Ovary (tissue), 9 donors: ENCODE data around the gene PPP1R18. TPM values are rescaled to one million over a fixed set of nuclear protein-coding genes. Genes with fewer than 3 reads are reported as not detected.
"Not testable (repeated sequence)": the region's sequence is repeated elsewhere in the genome, so short reads cannot be mapped to it uniquely, and the experiment has no call there.

Experiments
- DNase-seq, 5 donors: peaks; one replicate each; pipeline ENCODE4 v3.0.0-alpha.2; 2019 to 2020
- H3K27ac ChIP-seq, 2 donors: fragments of 200-600 bp; one replicate each; pipeline versions ENCODE4 v1.5.1 to v1.8.0; 2019 to 2022
- H3K27me3 ChIP-seq: fragments of 200-600 bp; one replicate; pipeline ENCODE4 v1.8.0; 2022
- H3K36me3 ChIP-seq: fragments of 200-600 bp; sonication (generic); one replicate; pipeline ENCODE4 v1.5.1; 2019
- H3K4me1 ChIP-seq: one replicate; pipeline ENCODE4 v1.8.1; 2013; ENCODE audit warnings: mild to moderate bottlenecking, moderate library complexity; ENCODE audit not compliant: insufficient read depth
- H3K4me3 ChIP-seq: fragments of 200-600 bp; sonication (generic); one replicate; pipeline ENCODE4 v1.5.1; 2017
- H3K9me3 ChIP-seq, 2 donors: fragments of 200-600 bp in 1 of 2; sonication (generic) in 1 of 2; one replicate each; pipeline versions ENCODE4 v1.5.1 to v1.8.1; 2013 to 2019; ENCODE audit warnings: mild to moderate bottlenecking in 1 of 2, moderate library complexity in 1 of 2
- CTCF ChIP-seq, 3 donors: fragments of 450-650 bp in 2 of 3; fragments of 200-600 bp in 1 of 3; IDR thresholded peaks; one replicate each; pipeline versions ENCODE4 v1.5.1 to v1.8.0; 2016 to 2022; ENCODE audit warnings: antibody characterized with exemption in 3 of 3, mild to moderate bottlenecking in 1 of 3
- EP300 ChIP-seq: sonication (generic); formaldehyde crosslinking; IDR thresholded peaks from one replicate; pipeline ENCODE4 v1.6.1; 2017; ENCODE audit warnings: antibody characterized with exemption
- POLR2A ChIP-seq: fragments of 450-650 bp; IDR thresholded peaks from one replicate; pipeline ENCODE4 v1.6.1; 2017; ENCODE audit warnings: antibody characterized with exemption, mild to moderate bottlenecking, moderate library complexity
- WGBS, 3 donors: extraction: QIAGEN DNeasy Blood & Tissue Kit in 1 of 3; methylation state at CpG; one replicate each; pipeline versions ENCODE4 v1.1.5 to v1.1.7; 2013 to 2017; 5-methylcytosine and 5-hydroxymethylcytosine counted together
- intact Hi-C, 4 donors: fragments of 100-400 bp; cut with DNase I; formaldehyde crosslinking; loops; one replicate each; pipeline versions ENCODE4 v1.11.0 to v1.15.1; 2022 to 2023
- polyA plus RNA-seq, 2 donors: library from polyadenylated mRNA; stranded (reverse); fragments of 200-250 nt in 1 of 2; fragments of 350-450 nt in 1 of 2; fragmentation: Illumina TruSeq in 1 of 2; extraction: RNeasy Lipid Tissue Mini Kit (QIAGEN cat#74804) in 1 of 2; gene quantifications; one replicate each; pipeline ENCODE4 v1.2.3, GENCODE V29; 2013 to 2014
- total RNA-seq, 7 donors: library from RNA; depleted of rRNA in 2 of 7; stranded (reverse); fragments of >200 nt in 2 of 7; fragmentation: NEBNext Ultra II Directional in 3 of 7; extraction: Animal tissue kit (Norgen Biotek cat#: 25700) in 3 of 7; gene quantifications; one replicate each; pipeline versions ENCODE4 v1.1.0 to v1.2.4, GENCODE V29; 2016 to 2023
- donor health status: DM: no; HTN: no; CAD: no; lungs with moderate emphysema.
- donor health status: DM: no; HTN: no; CAD: no.
- donor health status: Bipolar disorder and iron deficiency.
- donor health status: DM: yes; HTN: yes; CAD: no.
- donor health status: DM: no; HTN: no; CAD: no.
- donor health status: DM: yes; HTN: yes; CAD: no.

The PPP1R18 gene
- total and polyA plus RNA-seq, 9 donors, result 14.7 to 95.9 (median 56.0) TPM

- H3K36me3 ChIP-seq, result no peaks in the 10 kb centered on the region
- peak overlapping the region; percentile 89 for H3K4me3 ChIP-seq
- no peaks in the 10 kb centered on the region for H3K27me3 ChIP-seq
- intact Hi-C loops, result loop anchor here (1.0 to 2.0 kb wide), 3 partner anchors 42 to 44 kb away; no protein-coding TSS in a partner anchor
- H3K9me3 ChIP-seq, result no peaks in the 10 kb centered on the region
- DNase-seq, result peak; percentile 66 to 90 (median 86)
- H3K4me1 ChIP-seq, result peaks cover 2% of the 10 kb centered on the region
- WGBS, 3 donors, result 8 to 14% (median 9%) methylated on average over 27 of the region's 27 CpGs
- peak overlapping the region in 1 of 2 donors; percentile 85 for H3K27ac ChIP-seq
- peak; percentile 92 to 96 (median 94) for TF ChIP-seq CTCF (IDR thresholded peaks at IDR 0.05)
- peak; percentile 24 for TF ChIP-seq POLR2A
- TF ChIP-seq EP300, result no peak
Measured at GRCh38 chr6:30722280-30723112, 36.1 kb upstream of the PPP1R18 start.

- H3K4me3 ChIP-seq, result peak overlapping the region; percentile 89
- not testable (repeated sequence) for H3K9me3 ChIP-seq, H3K27me3 ChIP-seq, H3K4me1 ChIP-seq, H3K36me3 ChIP-seq
- peak in 2 of 5 donors; percentile 24 to 63 for DNase-seq
- WGBS, 3 donors, result 3 to 7% (median 5%) methylated on average over 10 of the region's 10 CpGs
- H3K27ac ChIP-seq, result peak overlapping the region; percentile 85 to 94
- intact Hi-C loops, result loop anchor here (1.0 to 2.0 kb wide), 3 partner anchors 41 to 43 kb away; no protein-coding TSS in a partner anchor
Measured at GRCh38 chr6:30722025-30722279, 35.5 kb upstream of the PPP1R18 start.

- Histone ChIP-seq H3K27me3 (no peaks in the 10 kb centered on the region), H3K4me1 (peaks cover 2% of the 10 kb centered on the region), H3K27ac (peak overlapping the region; percentile 85 to 94), H3K36me3 (no peaks in the 10 kb centered on the region), H3K4me3 (peak overlapping the region; percentile 89), H3K9me3 (no peaks in the 10 kb centered on the region)
- peak; percentile 33 to 77 (median 41) for TF ChIP-seq CTCF (IDR thresholded peaks at IDR 0.05)
- no peak for TF ChIP-seq EP300
- WGBS, 3 donors, result 1 to 2% (median 1%) methylated on average over 57 to 71 of the region's 71 CpGs
- peak; percentile 91 to 97 (median 93) for DNase-seq
- intact Hi-C loops, result loop anchor here (1.0 to 2.0 kb wide), 4 partner anchors 35 to 43 kb away; partner anchors contain the start of gene PPP1R18 (in 3 of the 4)
Measured at GRCh38 chr6:30721198-30722024, 35.0 kb upstream of the PPP1R18 start.

- peak overlapping the region; percentile 89 for H3K4me3 ChIP-seq
- 0 to 1% (median 0%) methylated on average over 29 of the region's 29 CpGs for WGBS, 3 donors
- intact Hi-C loops, result loop anchor here in 3 of 4 donors (2.0 kb wide), 1 partner anchor 34 kb away; the partner anchor contains the start of gene PPP1R18 (in 3 of the 3)
- H3K27me3 ChIP-seq, result no peaks in the 10 kb centered on the region
- no peaks in the 10 kb centered on the region for H3K36me3 ChIP-seq
- peak overlapping the region; percentile 31 to 94 for H3K27ac ChIP-seq
- no peak for TF ChIP-seq CTCF (IDR thresholded peaks at IDR 0.05)
- peak; percentile 28 for TF ChIP-seq POLR2A
- TF ChIP-seq EP300, result no peak
- H3K9me3 ChIP-seq, result no peaks in the 10 kb centered on the region
- H3K4me1 ChIP-seq, result peaks cover 2% of the 10 kb centered on the region
- DNase-seq, result peak; percentile 77 to 85 (median 81)
Measured at GRCh38 chr6:30720738-30721197, 34.3 kb upstream of the PPP1R18 start.
